ENCODE data around the gene WAS.
"Not testable (repeated sequence)": the region's sequence is repeated elsewhere in the genome, so short reads cannot be mapped to it uniquely, and the experiment has no call there.

WAS gene

GRCh38 chrX:48685416-48685815, 1.8 kb downstream of the WAS start:
- no peak for DNase-seq (ENCODE audit: low spot score)

- no peak for DNase-seq (ENCODE audit: low spot score)
Observed at GRCh38 chrX:48688531-48689150, 5.0 kb downstream of the WAS start.

GRCh38 chrX:48689208-48689920, 5.8 kb downstream of the WAS start:
- DNase-seq (ENCODE audit: low spot score) = no peak

GRCh38 chrX:48691746-48692145, 8.1 kb downstream of the WAS start:
- not testable (repeated sequence) for DNase-seq (ENCODE audit: low spot score)

- no peak for DNase-seq (ENCODE audit: low spot score)
Observed at GRCh38 chrX:48694776-48695533, 11.4 kb downstream of the WAS start.

GRCh38 chrX:48695534-48695896, 11.9 kb downstream of the WAS start:
- DNase-seq (ENCODE audit: low spot score) = no peak

- DNase-seq (ENCODE audit: low spot score) = peak; percentile 18
Observed at GRCh38 chrX:48695925-48696300, 12.3 kb downstream of the WAS start.

GRCh38 chrX:48696301-48696908, 12.8 kb downstream of the WAS start, which contains the start of gene SUV39H1:
Gene SUV39H1, plus strand, starts transcription at chrX:48696734. Its CDS starts 51 bp downstream, at chrX:48696785.
- peak; percentile 94 for DNase-seq (ENCODE audit: low spot score)

GRCh38 chrX:48696909-48697727, 13.5 kb downstream of the WAS start:
- DNase-seq (ENCODE audit: low spot score) = peak; percentile 27

- no peak for DNase-seq (ENCODE audit: low spot score)
Observed at GRCh38 chrX:48698306-48698705, 14.7 kb downstream of the WAS start.

GRCh38 chrX:48700246-48700645, 16.6 kb downstream of the WAS start:
- no peak for DNase-seq (ENCODE audit: low spot score)

- DNase-seq (ENCODE audit: low spot score) = no peak
Observed at GRCh38 chrX:48700951-48701653, 17.5 kb downstream of the WAS start.

- DNase-seq (ENCODE audit: low spot score) = no peak
Observed at GRCh38 chrX:48702032-48702431, 18.4 kb downstream of the WAS start.

GRCh38 chrX:48702716-48703115, 19.1 kb downstream of the WAS start:
- no peak for DNase-seq (ENCODE audit: low spot score)

GRCh38 chrX:48703228-48703627, 19.6 kb downstream of the WAS start:
- DNase-seq (ENCODE audit: low spot score) = no peak

- peak; percentile 41 for DNase-seq (ENCODE audit: low spot score)
Observed at GRCh38 chrX:48703642-48704481, 20.3 kb downstream of the WAS start.

- DNase-seq (ENCODE audit: low spot score) = no peak
Observed at GRCh38 chrX:48705871-48706270, 22.3 kb downstream of the WAS start.

- DNase-seq (ENCODE audit: low spot score) = no peak
Observed at GRCh38 chrX:48709522-48710112, 26.0 kb downstream of the WAS start.

GRCh38 chrX:48711162-48711928, 27.7 kb downstream of the WAS start:
- DNase-seq (ENCODE audit: low spot score) = no peak

Data from AG08395 (cell line).